ENCODE results near the gene RBM6. TPM values are rescaled to one million over a fixed set of nuclear protein-coding genes. Genes with fewer than 3 reads are reported as not detected.

RBM6 gene
- total RNA-seq, 1 donor from 2014 or later: 117 TPM

GRCh38 chr3:49899815-49900214 is 40.1 kb upstream of the RBM6 start:
- Mint-ChIP-seq H3K4me3 (no peak overlapping the region), H3K27me3 (ENCODE audit: low read depth) (no peaks in the 10 kb centered on the region), H3K9me3 (no peaks in the 10 kb centered on the region), H3K36me3 (ENCODE audit: low read depth) (no peaks in the 10 kb centered on the region), H3K27ac (ENCODE audit: unreplicated experiment) (no peak overlapping the region), H3K4me1 (peaks cover 4% of the 10 kb centered on the region)
- peak; percentile 38 for DNase-seq (ENCODE audit: low read depth, low spot score)
- no peak for TF ChIP-seq CTCF (conservative IDR thresholded peaks at IDR 0.05)

GRCh38 chr3:49900491-49901153 is 39.3 kb upstream of the RBM6 start:
- no peaks in the 10 kb centered on the region for H3K36me3 Mint-ChIP-seq (ENCODE audit: low read depth)
- no peaks in the 10 kb centered on the region for H3K9me3 Mint-ChIP-seq
- no peak for DNase-seq (ENCODE audit: low read depth, low spot score)
- no peak overlapping the region for H3K27ac Mint-ChIP-seq (ENCODE audit: unreplicated experiment)
- no peaks in the 10 kb centered on the region for H3K27me3 Mint-ChIP-seq (ENCODE audit: low read depth)
- H3K4me1 Mint-ChIP-seq: peaks cover 4% of the 10 kb centered on the region
- H3K4me3 Mint-ChIP-seq: no peak overlapping the region
- no peak for TF ChIP-seq CTCF (conservative IDR thresholded peaks at IDR 0.05)

- no peaks in the 10 kb centered on the region for H3K27me3 Mint-ChIP-seq (ENCODE audit: low read depth)
- no peaks in the 10 kb centered on the region for H3K36me3 Mint-ChIP-seq (ENCODE audit: low read depth)
- H3K27ac Mint-ChIP-seq (ENCODE audit: unreplicated experiment): peak overlapping the region; percentile 57
Measured at GRCh38 chr3:49901366-49902339, 38.3 kb upstream of the RBM6 start.

GRCh38 chr3:49902511-49903345 is 37.2 kb upstream of the RBM6 start:
- no peak overlapping the region for H3K4me3 Mint-ChIP-seq
- no peaks in the 10 kb centered on the region for H3K27me3 Mint-ChIP-seq (ENCODE audit: low read depth)
- H3K4me1 Mint-ChIP-seq: peaks cover 11% of the 10 kb centered on the region

More at GRCh38 chr3:49901366-49902339, 38.3 kb upstream of the RBM6 start:
- no peak overlapping the region for H3K4me3 Mint-ChIP-seq
- H3K4me1 Mint-ChIP-seq: peaks cover 11% of the 10 kb centered on the region
- H3K9me3 Mint-ChIP-seq: no peaks in the 10 kb centered on the region
- no peak for DNase-seq (ENCODE audit: low read depth, low spot score)
- TF ChIP-seq CTCF (conservative IDR thresholded peaks at IDR 0.05): no peak

More at GRCh38 chr3:49902511-49903345, 37.2 kb upstream of the RBM6 start:
- TF ChIP-seq CTCF (conservative IDR thresholded peaks at IDR 0.05): no peak
- no peaks in the 10 kb centered on the region for H3K36me3 Mint-ChIP-seq (ENCODE audit: low read depth)
- no peak for DNase-seq (ENCODE audit: low read depth, low spot score)
- peak overlapping the region; percentile 57 for H3K27ac Mint-ChIP-seq (ENCODE audit: unreplicated experiment)
- H3K9me3 Mint-ChIP-seq: no peaks in the 10 kb centered on the region
